GM21529 (cell line): ENCODE data around the gene CBX1.
"Not testable (repeated sequence)": the region's sequence is repeated elsewhere in the genome, so short reads cannot be mapped to it uniquely, and the experiment has no call there.

Experiments
- ATAC-seq: cut with Tn5 transposase; IDR thresholded peaks from one replicate; pipeline ENCODE4 v1.9.1; 2021; ENCODE audit not compliant: unreplicated experiment

CBX1 gene

GRCh38 chr17:48053758-48054237, 47.5 kb downstream of the CBX1 start:
- ATAC-seq: no peak

GRCh38 chr17:48052956-48053757, 48.1 kb downstream of the CBX1 start:
- no peak for ATAC-seq

GRCh38 chr17:48051706-48052486, 49.4 kb downstream of the CBX1 start:
- ATAC-seq: no peak

- no peak for ATAC-seq
These were observed 50.0 kb downstream of the CBX1 start for GRCh38 chr17:48051283-48051682.

- peak; percentile 36 for ATAC-seq
These were observed 52.7 kb downstream of the CBX1 start for GRCh38 chr17:48048384-48049126.

- peak; percentile 91 for ATAC-seq
These were observed 53.4 kb downstream of the CBX1 start, which contains the start of gene NFE2L1 for GRCh38 chr17:48047741-48048383. Gene NFE2L1 (plus strand): TSS chr17:48048359. CDS start chr17:48051119, 2,760 bp downstream.

GRCh38 chr17:48047113-48047740, 54.1 kb downstream of the CBX1 start:
- ATAC-seq: no peak

GRCh38 chr17:48046296-48046695, 55.0 kb downstream of the CBX1 start:
- ATAC-seq: no peak

GRCh38 chr17:48045316-48046001, 55.8 kb downstream of the CBX1 start:
- no peak for ATAC-seq

GRCh38 chr17:48044851-48045250, 56.4 kb downstream of the CBX1 start:
- no peak for ATAC-seq

- ATAC-seq: no peak
These were observed 58.1 kb downstream of the CBX1 start for GRCh38 chr17:48043176-48043575.

GRCh38 chr17:48038687-48039086, 62.6 kb downstream of the CBX1 start:
- ATAC-seq: no peak

- no peak for ATAC-seq
These were observed 63.4 kb downstream of the CBX1 start for GRCh38 chr17:48037838-48038323.

GRCh38 chr17:48037036-48037837, 64.0 kb downstream of the CBX1 start, which contains the start of gene COPZ2:
Gene COPZ2 (minus strand): TSS chr17:48037797. CDS start chr17:48037777, 20 bp downstream.
- ATAC-seq: peak; percentile 62

- ATAC-seq: no peak
These were observed 64.6 kb downstream of the CBX1 start for GRCh38 chr17:48036693-48037035.

- not testable (repeated sequence) for ATAC-seq
These were observed 66.5 kb downstream of the CBX1 start for GRCh38 chr17:48034734-48035133.

GRCh38 chr17:48031966-48032365, 69.3 kb downstream of the CBX1 start:
- ATAC-seq: no peak

GRCh38 chr17:48030531-48030930, 70.7 kb downstream of the CBX1 start:
- no peak for ATAC-seq

GRCh38 chr17:48028736-48029135, 72.5 kb downstream of the CBX1 start:
- no peak for ATAC-seq
